H1 (cell line): ENCODE measurements around the gene SLC35F1. TPM values are rescaled to one million over a fixed set of nuclear protein-coding genes. Genes with fewer than 3 reads are reported as not detected.
A peak's percentile ranks its signal among the peaks of the same experiment; 100 is the strongest.

Experiments used
- CTCF ChIA-PET: fragments of 300-600 bp; sonication (Branson Sonifier 250); formaldehyde crosslinking; loops from one replicate; lab custom pipeline; 2021; ENCODE audit not compliant: partially characterized antibody; lab: Charles Lee
- POLR2A ChIA-PET: fragments of 300-600 bp; sonication (Branson Sonifier 250); formaldehyde crosslinking; loops from one replicate; lab custom pipeline; 2021; ENCODE audit warnings: inconsistent platforms; ENCODE audit not compliant: partially characterized antibody; lab: Charles Lee
- DNase-seq, 2 experiments: peaks; one replicate each; pipeline versions ENCODE4 v3.0.0 to v3.0.0-alpha.2; 2010 to 2022; ENCODE audit warnings: low spot score in 2 of 2, low read depth in 1 of 2, mixed read lengths in 1 of 2
- FAIRE-seq: peaks from 2 replicates; lab custom pipeline; 2011; peaks lifted over from hg19 to GRCh38; lab: Jason Lieb, UNC
- H2AFZ ChIP-seq: 2 replicates; pipeline ENCODE4 v1.8.1; 2012; ENCODE audit warnings: low read length, inconsistent platforms
- H2AK5ac ChIP-seq: 2 replicates; pipeline ENCODE4 v1.6.1; 2013; ENCODE audit warnings: low read depth, low read length
- H2BK120ac ChIP-seq: replicated peaks from 2 replicates; pipeline ENCODE3; 2013; ENCODE audit warnings: low read depth, low read length, inconsistent platforms
- H2BK12ac ChIP-seq: 2 replicates; pipeline ENCODE4 v1.6.1; 2013; ENCODE audit warnings: low read depth, low read length
- H2BK15ac ChIP-seq: 2 replicates; pipeline ENCODE4 v1.6.1; 2013; ENCODE audit warnings: low read length
- H2BK20ac ChIP-seq: 2 replicates; pipeline ENCODE4 v1.6.1; 2013; ENCODE audit warnings: low read length
- H2BK5ac ChIP-seq: 2 replicates; pipeline ENCODE4 v1.6.1; 2013; ENCODE audit warnings: low read depth, low read length
- H3K14ac ChIP-seq: 2 replicates; pipeline ENCODE4 v1.6.1; 2013; ENCODE audit warnings: inconsistent platforms; ENCODE audit not compliant: insufficient read length
- H3K18ac ChIP-seq: 2 replicates; pipeline ENCODE4 v1.6.1; 2013; ENCODE audit warnings: low read length; ENCODE audit errors: extremely low read depth
- H3K23ac ChIP-seq: 2 replicates; pipeline ENCODE4 v1.6.1; 2013; ENCODE audit warnings: inconsistent platforms; ENCODE audit not compliant: insufficient read length
- H3K23me2 ChIP-seq: 2 replicates; pipeline ENCODE4 v1.6.1; 2013; ENCODE audit warnings: low read depth, low read length
- H3K27ac ChIP-seq: 2 replicates; pipeline ENCODE4 v1.6.1; 2011; ENCODE audit warnings: low read depth, low read length, inconsistent platforms
- H3K27me3 ChIP-seq, 4 experiments: replicated peaks in 1 of 4; 1 replicate in 1 of 4; 2 replicates in 3 of 4; pipeline versions ENCODE4 v1.6.1 to v1.8.1; 2011 to 2013; ENCODE audit warnings: low read length in 3 of 4, mild to moderate bottlenecking in 3 of 4, inconsistent platforms in 2 of 4, mixed read lengths in 2 of 4, moderate library complexity in 1 of 4; ENCODE audit not compliant: control insufficient read depth in 3 of 4, insufficient read depth in 3 of 4; ENCODE audit errors: extremely low read depth in 1 of 4
- H3K36me3 ChIP-seq, 4 experiments: 2 replicates each; pipeline versions ENCODE4 v1.6.1 to v1.8.1; 2011 to 2013; ENCODE audit warnings: mild to moderate bottlenecking in 4 of 4, low read length in 3 of 4, moderate library complexity in 2 of 4, control low read depth in 1 of 4, inconsistent platforms in 1 of 4; ENCODE audit not compliant: insufficient read depth in 4 of 4, control insufficient read depth in 2 of 4
- H3K4ac ChIP-seq: replicated peaks from 2 replicates; pipeline ENCODE3; 2013; ENCODE audit warnings: low read length, low read depth, mixed read lengths, inconsistent platforms; ENCODE audit not compliant: insufficient read length
- H3K4me1 ChIP-seq, 4 experiments: replicated peaks in 1 of 4; 1 replicate in 1 of 4; 2 replicates in 3 of 4; pipeline versions ENCODE4 v1.6.1 to v1.8.1; 2011 to 2013; ENCODE audit warnings: low read length in 3 of 4, inconsistent platforms in 2 of 4, mixed read lengths in 1 of 4; ENCODE audit not compliant: insufficient read depth in 4 of 4, control insufficient read depth in 3 of 4
- H3K4me2 ChIP-seq, 2 experiments: 2 replicates each; pipeline versions ENCODE4 v1.6.1 to v1.8.1; 2011 to 2013; ENCODE audit warnings: low read depth in 2 of 2, low read length in 2 of 2, control low read depth in 1 of 2, inconsistent platforms in 1 of 2, mild to moderate bottlenecking in 1 of 2; ENCODE audit not compliant: insufficient read depth in 1 of 2
- H3K4me3 ChIP-seq, 4 experiments: fragments of 200-600, 300-600 bp in 1 of 4; sonication (generic), shearing (Covaris generic), sonication (Bioruptor Twin) in 1 of 4; 2 replicates each; pipeline versions ENCODE4 v1.5.1 to v1.8.1; 2011 to 2016; ENCODE audit warnings: low read length in 4 of 4, low read depth in 3 of 4, control low read depth in 2 of 4, inconsistent platforms in 2 of 4, mild to moderate bottlenecking in 2 of 4, mixed read lengths in 1 of 4, moderate library complexity in 1 of 4; ENCODE audit not compliant: insufficient read depth in 2 of 4; ENCODE audit errors: extremely low read depth in 1 of 4
- H3K56ac ChIP-seq: replicated peaks from 2 replicates; pipeline ENCODE3; 2013; ENCODE audit warnings: low read depth, mild to moderate bottlenecking, mixed read lengths, low read length, inconsistent platforms; ENCODE audit not compliant: insufficient read length
- H3K79me1 ChIP-seq: 2 replicates; pipeline ENCODE4 v1.6.1; 2013; ENCODE audit warnings: low read depth, low read length, control low read depth
- H3K79me2 ChIP-seq, 2 experiments: 2 replicates each; pipeline versions ENCODE4 v1.6.1 to v1.8.1; 2012 to 2013; ENCODE audit warnings: low read length in 2 of 2, mild to moderate bottlenecking in 2 of 2, inconsistent platforms in 1 of 2; ENCODE audit not compliant: insufficient read depth in 2 of 2, control insufficient read depth in 1 of 2
- H3K9ac ChIP-seq, 4 experiments: replicated peaks in 1 of 4; 1 replicate in 1 of 4; 2 replicates in 3 of 4; pipeline versions ENCODE4 v1.6.1 to v1.8.1; 2011 to 2013; ENCODE audit warnings: low read depth in 3 of 4, low read length in 3 of 4, control low read depth in 2 of 4, mild to moderate bottlenecking in 2 of 4, moderate library complexity in 2 of 4, inconsistent platforms in 1 of 4; ENCODE audit errors: extremely low read depth in 1 of 4
- H3K9me3 ChIP-seq, 2 experiments: 2 replicates each; pipeline versions ENCODE4 v1.6.1 to v1.8.1; 2012 to 2013; ENCODE audit warnings: mild to moderate bottlenecking in 2 of 2, moderate library complexity in 2 of 2, control low read depth in 1 of 2, inconsistent platforms in 1 of 2, low read depth in 1 of 2, low read length in 1 of 2, mixed read lengths in 1 of 2; ENCODE audit not compliant: insufficient read depth in 2 of 2
- H4K20me1 ChIP-seq, 2 experiments: replicated peaks in 1 of 2; 2 replicates each; pipeline versions ENCODE3 to v1.8.1; 2011 to 2013; ENCODE audit warnings: inconsistent platforms in 2 of 2, low read length in 2 of 2, mild to moderate bottlenecking in 1 of 2; ENCODE audit not compliant: insufficient read depth in 2 of 2, control insufficient read depth in 1 of 2
- H4K5ac ChIP-seq: 2 replicates; pipeline ENCODE4 v1.6.1; 2013; ENCODE audit warnings: low read length, low read depth, mixed read lengths, inconsistent platforms; ENCODE audit not compliant: insufficient read length
- H4K8ac ChIP-seq: 2 replicates; pipeline ENCODE4 v1.8.0; 2013; ENCODE audit warnings: mild to moderate bottlenecking, moderate library complexity, low read length, inconsistent platforms; ENCODE audit not compliant: insufficient read depth; ENCODE audit errors: extremely low read depth
- H4K91ac ChIP-seq: replicated peaks from 2 replicates; pipeline ENCODE3; 2013; ENCODE audit warnings: low read length, mixed read lengths, inconsistent platforms; ENCODE audit not compliant: insufficient read length
- BACH1 ChIP-seq: IDR thresholded peaks from 2 replicates; pipeline ENCODE4 v1.6.1; 2012; ENCODE audit warnings: low read length, improper control_type of control experiment
- CHD1 ChIP-seq: IDR thresholded peaks from 2 replicates; pipeline ENCODE4 v1.6.1; 2012; ENCODE audit warnings: low read depth, low read length, improper control_type of control experiment
- CREB1 ChIP-seq: IDR thresholded peaks from 2 replicates; pipeline ENCODE4 v1.6.1; 2012; ENCODE audit warnings: inconsistent platforms
- HDAC6 ChIP-seq: IDR thresholded peaks from one replicate; pipeline ENCODE4 v1.7.1; 2012; ENCODE audit warnings: low read depth, mild to moderate bottlenecking, inconsistent platforms, low read length, moderate library complexity
- JUN ChIP-seq: IDR thresholded peaks from 2 replicates; pipeline ENCODE4 v1.6.1; 2011; ENCODE audit warnings: low read depth, mild to moderate bottlenecking, improper control_type of control experiment, low read length
- NANOG ChIP-seq: IDR thresholded peaks from 2 replicates; pipeline ENCODE4 v1.6.1; 2011; ENCODE audit warnings: low read length, low read depth, mild to moderate bottlenecking, inconsistent platforms; ENCODE audit not compliant: insufficient read depth, poor library complexity, severe bottlenecking
- NRF1 ChIP-seq: IDR thresholded peaks from 2 replicates; pipeline ENCODE4 v1.6.1; 2011; ENCODE audit warnings: mild to moderate bottlenecking, low read depth, low read length, improper control_type of control experiment
- PHF8 ChIP-seq: fragments of 200-600 bp; sonication (generic); conservative IDR thresholded peaks from 2 replicates; pipeline ENCODE4 v1.7.1; 2012; ENCODE audit warnings: low read depth, mild to moderate bottlenecking, inconsistent platforms, low read length, moderate library complexity
- RFX5 ChIP-seq: IDR thresholded peaks from 2 replicates; pipeline ENCODE4 v1.6.1; 2011; ENCODE audit warnings: low read depth, low read length, improper control_type of control experiment, borderline replicate concordance
- RNF2 ChIP-seq: fragments of 200-900, 300-1000 bp; sonication (generic); IDR thresholded peaks from 2 replicates; pipeline ENCODE4 v1.7.1; 2016; ENCODE audit warnings: borderline replicate concordance, low read depth, mild to moderate bottlenecking, antibody characterized with exemption, low read length; ENCODE audit not compliant: poor library complexity, severe bottlenecking; ENCODE audit errors: missing control alignments
- RXRA ChIP-seq: IDR thresholded peaks from 2 replicates; pipeline ENCODE4 v1.6.1; 2011; ENCODE audit warnings: low read depth, mild to moderate bottlenecking, low read length, moderate library complexity; ENCODE audit not compliant: insufficient read depth
- SIRT6 ChIP-seq: IDR thresholded peaks from one replicate; pipeline ENCODE4 v1.7.1; 2012; ENCODE audit warnings: low read length, inconsistent platforms
- SP4 ChIP-seq: IDR thresholded peaks from 2 replicates; pipeline ENCODE4 v1.6.1; 2012; ENCODE audit warnings: low read length, inconsistent platforms
- TBP ChIP-seq: IDR thresholded peaks from 2 replicates; pipeline ENCODE4 v1.6.1; 2011; ENCODE audit warnings: low read depth, low read length, improper control_type of control experiment
- WGBS, 2 experiments: shearing (Covaris generic) in 1 of 2; methylation state at CpG; one replicate each; pipeline versions ENCODE4 v1.1.6 to v1.1.7; 2013 to 2015; ENCODE audit warnings: low lambda C conversion rate in 2 of 2, mixed read lengths in 2 of 2, inconsistent platforms in 1 of 2, low coverage in 1 of 2, missing lambda C conversion rate in 1 of 2; ENCODE audit not compliant: insufficient replicate concordance in 2 of 2, insufficient coverage in 1 of 2, insufficient read length in 1 of 2; ENCODE audit errors: extremely low coverage in 1 of 2, missing lambda C conversion rate in 1 of 2; 5-methylcytosine and 5-hydroxymethylcytosine counted together
- polyA plus RNA-seq, 7 experiments: library from polyadenylated mRNA; depleted of rRNA in 3 of 7; stranded (reverse) in 5 of 7; unstranded in 2 of 7; fragments of >200 nt in 5 of 7; fragments of 200-250 nt in 2 of 7; gene quantifications; 1 replicate in 5 of 7; 2 replicates in 1 of 7; 4 replicates in 1 of 7; pipeline versions ENCODE4 v1.2.1 to v1.2.3, GENCODE V29; 2011 to 2013; ENCODE audit warnings: missing spikeins in 2 of 7, mixed read lengths in 2 of 7
- total RNA-seq: library from RNA; stranded (reverse); fragmentation: NEBNext Ultra II Directional; extraction: Animal tissue kit (Norgen Biotek cat#: 25700); gene quantifications from 2 replicates; pipeline ENCODE4 v1.2.1, GENCODE V29; 2021
- TF ChIP-seq, protein P1 (sequence below): IDR thresholded peaks from 2 replicates; pipeline ENCODE4 v1.6.1; 2011; ENCODE audit warnings: low read depth, mild to moderate bottlenecking, low read length; ENCODE audit not compliant: insufficient read depth

SLC35F1 gene
- total and polyA plus RNA-seq, 2 of the 8 experiments (the other 6 are each of a cell fraction or from before 2014, with no cell fraction given): 7.0 to 10.0 TPM

DNA sequence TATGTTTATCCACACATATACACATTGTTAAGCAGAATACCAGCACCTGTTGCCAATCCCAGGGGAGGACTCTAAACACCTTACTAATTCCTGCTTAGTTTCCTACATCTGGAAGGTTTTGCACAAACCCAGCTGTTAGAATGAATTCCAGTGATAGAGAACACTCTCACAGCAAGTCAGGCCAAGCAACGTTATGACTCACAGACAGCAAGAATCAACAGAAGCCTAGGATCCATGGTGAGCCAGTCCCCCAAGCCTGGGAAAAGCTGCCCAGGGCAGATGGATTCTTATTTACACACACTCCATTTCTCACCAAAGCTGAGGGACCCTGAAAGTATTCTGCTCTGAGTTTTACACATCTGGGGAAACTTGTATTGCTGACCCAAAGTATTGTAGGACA is 291.7 kb downstream of the SLC35F1 start:
- no peaks in the 10 kb centered on the region for H4K20me1 ChIP-seq
- H3K4me3 ChIP-seq: no peak overlapping the region
- no peak overlapping the region for H3K23ac ChIP-seq
- no peak overlapping the region for H3K4me2 ChIP-seq
- no peaks in the 10 kb centered on the region for H3K79me1 ChIP-seq
- H3K18ac ChIP-seq: no peak overlapping the region
- H3K14ac ChIP-seq: no peak overlapping the region
- H3K56ac ChIP-seq: no peak overlapping the region
- H2AK5ac ChIP-seq: no peak overlapping the region
- H4K8ac ChIP-seq: no peak overlapping the region
- 0 out of 2 replicates have a peak overlapping the region, but pooled peaks have one; percentile 73 for H2BK20ac ChIP-seq
- no peaks in the 10 kb centered on the region for H3K36me3 ChIP-seq
- no peak for FAIRE-seq
- H3K27me3 ChIP-seq: no peaks in the 10 kb centered on the region
- no peak overlapping the region for H3K27ac ChIP-seq
- H2BK120ac ChIP-seq: no peak overlapping the region
- ChIA-PET POLR2A (no interaction called here), CTCF (no interaction called here)
- H4K5ac ChIP-seq: no peak overlapping the region
- no peak overlapping the region for H2AFZ ChIP-seq
- no peak overlapping the region; the same call in 1 of the 2 replicates for H2BK12ac ChIP-seq
- H3K9me3 ChIP-seq: no peaks in the 10 kb centered on the region
- H3K79me2 ChIP-seq: no peaks in the 10 kb centered on the region
- DNase-seq: no peak
- H3K4ac ChIP-seq: no peak overlapping the region
- H3K4me1 ChIP-seq: peaks cover 2 to 11% (median 6%) of the 10 kb centered on the region in 4 experiments; a peak in 4 of 7 replicates
- no peaks in the 10 kb centered on the region for H3K23me2 ChIP-seq
- 29% methylated on average over 1 of the region's 1 CpG; no CpG with 5 or more reads in 1 of the 2 experiments for WGBS, 2 experiments
- H2BK5ac ChIP-seq: no peak overlapping the region
- no peak overlapping the region for H3K9ac ChIP-seq
- no peak overlapping the region for H4K91ac ChIP-seq
- no peak overlapping the region for H2BK15ac ChIP-seq
- TF ChIP-seq PHF8 (no peak), BACH1 (no peak), RFX5 (no peak), RNF2 (no peak), JUN (no peak), SIRT6 (no peak), TBP (no peak), CHD1 (no peak), NANOG (no peak), CREB1 (no peak), NRF1 (no peak), RXRA (no peak), HDAC6 (no peak), SP4 (no peak)
- TF ChIP-seq, protein P1, sequence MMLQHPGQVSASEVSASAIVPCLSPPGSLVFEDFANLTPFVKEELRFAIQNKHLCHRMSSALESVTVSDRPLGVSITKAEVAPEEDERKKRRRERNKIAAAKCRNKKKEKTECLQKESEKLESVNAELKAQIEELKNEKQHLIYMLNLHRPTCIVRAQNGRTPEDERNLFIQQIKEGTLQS: no peak
